SK-N-SH (cell line): ENCODE data around the gene NUFIP1.

Experiments
- RAD21 ChIP-seq: IDR thresholded peaks from 2 replicates; pipeline ENCODE4 v1.6.1; 2012; ENCODE audit warnings: mild to moderate bottlenecking, low read length
- REST ChIP-seq: IDR thresholded peaks from 2 replicates; pipeline ENCODE4 v1.6.1; 2012; ENCODE audit warnings: mild to moderate bottlenecking, low read depth, low read length, moderate library complexity
- TF ChIP-seq, protein P1 (sequence below): fragments of 200-600 bp; sonication (generic); IDR thresholded peaks from 2 replicates; pipeline ENCODE4 v1.6.1; 2017; ENCODE audit warnings: antibody characterized with exemption, mild to moderate bottlenecking, moderate library complexity

GRCh38 chr13:44908266-44908665, 81.0 kb downstream of the NUFIP1 start:
- TF ChIP-seq REST (no peak), RAD21 (no peak)
- TF ChIP-seq, protein P1, sequence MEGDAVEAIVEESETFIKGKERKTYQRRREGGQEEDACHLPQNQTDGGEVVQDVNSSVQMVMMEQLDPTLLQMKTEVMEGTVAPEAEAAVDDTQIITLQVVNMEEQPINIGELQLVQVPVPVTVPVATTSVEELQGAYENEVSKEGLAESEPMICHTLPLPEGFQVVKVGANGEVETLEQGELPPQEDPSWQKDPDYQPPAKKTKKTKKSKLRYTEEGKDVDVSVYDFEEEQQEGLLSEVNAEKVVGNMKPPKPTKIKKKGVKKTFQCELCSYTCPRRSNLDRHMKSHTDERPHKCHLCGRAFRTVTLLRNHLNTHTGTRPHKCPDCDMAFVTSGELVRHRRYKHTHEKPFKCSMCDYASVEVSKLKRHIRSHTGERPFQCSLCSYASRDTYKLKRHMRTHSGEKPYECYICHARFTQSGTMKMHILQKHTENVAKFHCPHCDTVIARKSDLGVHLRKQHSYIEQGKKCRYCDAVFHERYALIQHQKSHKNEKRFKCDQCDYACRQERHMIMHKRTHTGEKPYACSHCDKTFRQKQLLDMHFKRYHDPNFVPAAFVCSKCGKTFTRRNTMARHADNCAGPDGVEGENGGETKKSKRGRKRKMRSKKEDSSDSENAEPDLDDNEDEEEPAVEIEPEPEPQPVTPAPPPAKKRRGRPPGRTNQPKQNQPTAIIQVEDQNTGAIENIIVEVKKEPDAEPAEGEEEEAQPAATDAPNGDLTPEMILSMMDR, result no peak
